T-helper 2 cell treated with Interferon-gamma antibody and Interleukin-4, amounts not matched to agents 100 ng/mL and 5 ng/mL, for 36 hours (primary cell): ENCODE data around the gene C9orf72. TPM values are rescaled to one million over a fixed set of nuclear protein-coding genes. Genes with fewer than 3 reads are reported as not detected.
"Not testable (repeated sequence)": the region's sequence is repeated elsewhere in the genome, so short reads cannot be mapped to it uniquely, and the experiment has no call there.

Source experiments
- intact Hi-C: fragments of 100-400 bp; cut with micrococcal nuclease; formaldehyde crosslinking; loops from one replicate; pipeline ENCODE4 v1.15.1; 2023
- total RNA-seq: library from RNA; stranded (reverse); gene quantifications from 2 replicates; pipeline ENCODE4 v1.2.3, GENCODE V29; 2022

Gene C9orf72
- total RNA-seq, 1 donor from 2014 or later = 8.8 TPM

GRCh38 chr9:27519466-27520465, 53.5 kb downstream of the C9orf72 start:
- intact Hi-C loops = no loop called here

- intact Hi-C loops = no loop called here
Measured at GRCh38 chr9:27518809-27519208, 54.5 kb downstream of the C9orf72 start.

- intact Hi-C loops = no loop called here
Measured at GRCh38 chr9:27518006-27518405, 55.3 kb downstream of the C9orf72 start.

- intact Hi-C loops = no loop called here
Measured at GRCh38 chr9:27514551-27514950, 58.7 kb downstream of the C9orf72 start.

- intact Hi-C loops = no loop called here
Measured at GRCh38 chr9:27511771-27512170, 61.5 kb downstream of the C9orf72 start.

- intact Hi-C loops = no loop called here
Measured at GRCh38 chr9:27510780-27511179, 62.5 kb downstream of the C9orf72 start.

GRCh38 chr9:27506981-27507380, 66.3 kb downstream of the C9orf72 start:
- intact Hi-C loops = no loop called here

GRCh38 chr9:27505744-27506161, 67.5 kb downstream of the C9orf72 start:
- intact Hi-C loops = no loop called here

GRCh38 chr9:27504259-27504658, 69.0 kb downstream of the C9orf72 start:
- intact Hi-C loops = no loop called here

GRCh38 chr9:27503623-27504022, 69.7 kb downstream of the C9orf72 start:
- intact Hi-C loops = no loop called here

GRCh38 chr9:27500902-27501301, 72.4 kb downstream of the C9orf72 start:
- intact Hi-C loops = not testable (repeated sequence)

- intact Hi-C loops = loop anchor here (5.0 kb wide), 1 partner anchor 48 kb away; no protein-coding TSS in a partner anchor
Measured at GRCh38 chr9:27499451-27499850, 73.8 kb downstream of the C9orf72 start.

GRCh38 chr9:27497883-27498417, 75.3 kb downstream of the C9orf72 start:
- intact Hi-C loops = loop anchor here (5.0 kb wide), 1 partner anchor 49 kb away; no protein-coding TSS in a partner anchor

Other genes starting within 250 kb of the C9orf72 start
- gene IFNK, start 49.2 kb downstream of the C9orf72 start, total RNA-seq = not detected in 2 replicates
- gene MOB3B, start 43.7 kb downstream of the C9orf72 start, total RNA-seq = 0.34 and 0.39 TPM in 2 replicates